ENCODE data around the gene HIP1R. TPM values are rescaled to one million over a fixed set of nuclear protein-coding genes. Genes with fewer than 3 reads are reported as not detected.
"Not testable (repeated sequence)": the region's sequence is repeated elsewhere in the genome, so short reads cannot be mapped to it uniquely, and the experiment has no call there.

The HIP1R gene
- total and polyA plus RNA-seq, 5 donors = 25.0 to 48.7 (median 34.9) TPM

DNA sequence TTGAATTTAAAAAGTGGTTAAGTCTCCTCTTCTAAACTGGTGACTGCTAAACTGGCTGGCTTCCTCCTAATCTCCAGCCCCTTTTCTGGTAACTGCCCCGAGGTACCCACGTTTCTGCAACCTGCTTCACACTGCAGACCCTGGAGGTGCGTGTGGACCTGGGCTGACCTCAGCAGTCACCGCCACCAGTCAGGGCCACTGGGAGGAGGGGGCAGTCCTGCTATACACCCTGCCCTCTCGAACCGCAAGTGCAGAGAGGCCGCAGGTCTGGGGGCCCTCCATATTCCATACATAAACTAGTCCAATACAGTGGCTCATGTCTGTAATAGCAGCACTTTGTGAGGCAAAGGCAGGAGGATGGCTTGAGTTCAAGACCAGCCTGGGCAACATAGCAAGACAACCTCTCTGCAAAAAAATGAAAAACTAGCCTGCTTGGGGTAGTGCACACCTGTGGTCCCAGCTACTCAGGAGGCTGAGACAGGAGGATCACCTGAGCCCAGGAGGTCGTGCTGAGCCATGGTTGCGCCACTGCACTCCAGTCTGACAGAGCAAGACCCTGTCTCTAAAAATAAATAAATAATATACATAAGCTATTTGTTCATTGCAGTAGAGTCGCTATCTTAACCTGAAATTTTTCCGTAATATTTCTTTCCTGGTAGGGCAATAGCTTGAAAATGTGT, 35.0 kb downstream of the HIP1R start:
- no peaks in the 10 kb centered on the region for H3K27me3 ChIP-seq (ENCODE audit: control insufficient read depth, insufficient read depth)
- H3K9me3 ChIP-seq (ENCODE audit: control insufficient read depth, low read length) = no peaks in the 10 kb centered on the region
- no peak overlapping the region for H3K27ac ChIP-seq (ENCODE audit: low read length)
- H3K4me1 ChIP-seq (ENCODE audit: control insufficient read depth, insufficient read depth, low read length) = peaks cover 23% of the 10 kb centered on the region
- H3K4me3 ChIP-seq (ENCODE audit: low read length) = no peak overlapping the region
- ATAC-seq (no peak), DNase-seq (peak in 1 of 3 donors; percentile 41)
- intact Hi-C loops (cut with DNase I) = no loop called here
- 85% methylated on average over 11 of the region's 11 CpGs for WGBS

- 14% methylated on average over 15 of the region's 15 CpGs for WGBS
- peak overlapping the region; percentile 50 for H3K4me3 ChIP-seq (ENCODE audit: low read length)
- intact Hi-C loops (cut with DNase I) = no loop called here
Measured at GRCh38 chr12:122870867-122871664, 35.8 kb downstream of the HIP1R start.

GRCh38 chr12:122871851-122872780, 36.9 kb downstream of the HIP1R start:
- WGBS = 22% methylated on average over 23 of the region's 23 CpGs
- DNase-seq (peak; percentile 66 to 79 (median 78)), ATAC-seq (peak; percentile 61 to 84)
- Histone ChIP-seq H3K4me3 (ENCODE audit: low read length) (peak overlapping the region; percentile 50), H3K9me3 (ENCODE audit: control insufficient read depth, low read length) (no peaks in the 10 kb centered on the region), H3K27ac (ENCODE audit: low read length) (peak overlapping the region; percentile 85), H3K4me1 (ENCODE audit: control insufficient read depth, insufficient read depth, low read length) (peaks cover 23% of the 10 kb centered on the region), H3K27me3 (ENCODE audit: control insufficient read depth, insufficient read depth) (no peaks in the 10 kb centered on the region)
- intact Hi-C loops (cut with DNase I) = no loop called here

More at GRCh38 chr12:122870867-122871664, 35.8 kb downstream of the HIP1R start:
- Histone ChIP-seq H3K27ac (ENCODE audit: low read length) (peak overlapping the region; percentile 85), H3K9me3 (ENCODE audit: control insufficient read depth, low read length) (no peaks in the 10 kb centered on the region), H3K27me3 (ENCODE audit: control insufficient read depth, insufficient read depth) (no peaks in the 10 kb centered on the region), H3K4me1 (ENCODE audit: control insufficient read depth, insufficient read depth, low read length) (peaks cover 23% of the 10 kb centered on the region)
- peak in 1 of 2 donors; percentile 30 for ATAC-seq
- DNase-seq = peak in 2 of 3 donors; percentile 68 to 80

- peak overlapping the region; percentile 6 for H3K4me3 ChIP-seq (ENCODE audit: low read length)
- ATAC-seq (no peak), DNase-seq (peak in 1 of 3 donors; percentile 39)
- intact Hi-C loops (cut with DNase I) = no loop called here
- H3K9me3 ChIP-seq (ENCODE audit: control insufficient read depth, low read length) = no peaks in the 10 kb centered on the region
- 50% methylated on average over 12 of the region's 12 CpGs for WGBS
- H3K27ac ChIP-seq (ENCODE audit: low read length) = peak overlapping the region; percentile 83
- H3K27me3 ChIP-seq (ENCODE audit: control insufficient read depth, insufficient read depth) = no peaks in the 10 kb centered on the region
- H3K4me1 ChIP-seq (ENCODE audit: control insufficient read depth, insufficient read depth, low read length) = peaks cover 23% of the 10 kb centered on the region
Measured at GRCh38 chr12:122872815-122873361, 37.6 kb downstream of the HIP1R start.

GRCh38 chr12:122873540-122873939, 38.3 kb downstream of the HIP1R start:
- intact Hi-C loops (cut with DNase I) = no loop called here
- H3K27me3 ChIP-seq (ENCODE audit: control insufficient read depth, insufficient read depth) = no peaks in the 10 kb centered on the region
- peak overlapping the region; percentile 42 for H3K27ac ChIP-seq (ENCODE audit: low read length)
- peak in 1 of 3 donors; percentile 37 for DNase-seq
- H3K4me3 ChIP-seq (ENCODE audit: low read length) = no peak overlapping the region
- no peaks in the 10 kb centered on the region for H3K9me3 ChIP-seq (ENCODE audit: control insufficient read depth, low read length)
- ATAC-seq = no peak
- H3K4me1 ChIP-seq (ENCODE audit: control insufficient read depth, insufficient read depth, low read length) = peaks cover 21% of the 10 kb centered on the region
- WGBS = 65% methylated on average over 4 of the region's 4 CpGs

DNA sequence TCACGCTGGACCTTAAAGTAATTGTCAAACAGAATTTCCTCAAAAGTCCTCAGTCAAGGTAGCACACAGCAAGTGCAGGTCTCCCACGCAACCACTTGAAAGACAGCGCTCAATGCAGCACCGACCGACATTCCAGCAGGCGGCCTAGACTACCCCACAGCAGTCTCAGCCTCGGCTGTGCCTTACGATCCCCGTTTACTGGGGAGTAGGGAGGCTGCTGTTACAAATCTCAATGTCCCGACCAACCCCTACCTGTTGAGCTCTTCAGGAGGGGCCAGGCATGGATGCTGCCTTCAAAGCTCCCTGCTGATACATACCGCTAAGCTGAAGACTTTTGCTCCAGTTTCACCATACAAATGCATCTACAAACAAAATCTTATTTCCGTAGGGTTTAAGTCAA, 38.8 kb downstream of the HIP1R start:
- DNase-seq (no peak), ATAC-seq (no peak)
- Histone ChIP-seq H3K4me3 (ENCODE audit: low read length) (no peak overlapping the region), H3K4me1 (ENCODE audit: control insufficient read depth, insufficient read depth, low read length) (peaks cover 25% of the 10 kb centered on the region), H3K27ac (ENCODE audit: low read length) (peak overlapping the region; percentile 32), H3K27me3 (ENCODE audit: control insufficient read depth, insufficient read depth) (no peaks in the 10 kb centered on the region), H3K9me3 (ENCODE audit: control insufficient read depth, low read length) (no peaks in the 10 kb centered on the region)
- intact Hi-C loops (cut with DNase I) = no loop called here
- WGBS = 81% methylated on average over 12 of the region's 12 CpGs

DNA sequence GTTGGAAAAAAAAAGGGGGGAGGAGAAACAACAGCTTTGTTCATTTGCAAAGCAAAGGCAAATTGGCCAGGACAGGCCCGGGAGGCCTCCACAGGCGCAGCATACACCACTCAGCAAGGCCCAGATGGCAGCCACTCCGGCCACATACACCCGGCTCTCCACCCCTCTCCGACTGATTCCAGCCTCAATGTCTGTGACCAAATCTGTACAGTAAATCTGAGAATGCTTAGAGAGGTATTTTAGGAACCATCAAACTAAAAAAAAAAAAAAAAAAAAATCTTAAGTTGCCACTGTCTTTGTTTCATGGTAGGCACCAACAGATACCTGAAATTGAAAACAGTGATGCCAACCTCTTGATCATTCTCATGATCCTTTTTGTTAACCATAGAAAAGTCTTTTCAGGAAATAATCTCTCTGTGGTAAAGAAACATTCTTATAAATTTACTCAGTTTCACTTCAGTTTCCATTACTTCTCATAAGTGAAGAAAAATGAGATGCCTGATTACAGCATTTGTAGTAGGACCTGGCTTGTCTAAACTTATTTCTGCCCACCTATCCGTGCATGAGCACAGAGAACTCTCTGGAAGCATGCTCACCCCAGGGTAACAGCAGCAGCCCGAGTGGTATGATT, 40.4 kb downstream of the HIP1R start:
- Histone ChIP-seq H3K4me1 (ENCODE audit: control insufficient read depth, insufficient read depth, low read length) (peaks cover 36% of the 10 kb centered on the region), H3K9me3 (ENCODE audit: control insufficient read depth, low read length) (no peaks in the 10 kb centered on the region), H3K27ac (ENCODE audit: low read length) (no peak overlapping the region), H3K4me3 (ENCODE audit: low read length) (no peak overlapping the region), H3K27me3 (ENCODE audit: control insufficient read depth, insufficient read depth) (no peaks in the 10 kb centered on the region)
- intact Hi-C loops (cut with DNase I) = no loop called here
- ATAC-seq = no peak
- no peak for DNase-seq
- 64% methylated on average over 7 of the region's 7 CpGs for WGBS

DNA sequence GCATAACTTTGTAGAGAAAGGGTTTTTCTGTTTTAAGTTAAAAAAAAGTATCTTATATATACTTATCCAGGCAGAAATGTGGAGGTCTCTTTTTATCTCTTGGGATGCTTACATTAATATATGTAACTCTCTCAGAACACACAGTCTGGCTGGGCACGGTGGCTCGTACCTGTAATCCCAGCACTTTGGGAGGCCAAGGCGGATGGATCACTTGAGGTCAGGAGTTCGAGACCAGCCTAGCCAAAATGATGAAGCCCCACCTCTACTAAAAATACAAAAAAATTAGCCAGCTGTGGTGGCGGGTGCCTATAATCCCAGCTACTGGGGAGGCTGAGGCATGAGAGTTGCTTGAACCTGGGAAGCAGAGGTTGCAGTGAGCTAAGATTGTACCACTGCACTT, 41.0 kb downstream of the HIP1R start:
- ATAC-seq; intact Hi-C loops (cut with DNase I); H3K9me3 ChIP-seq (ENCODE audit: control insufficient read depth, low read length); H3K27ac ChIP-seq (ENCODE audit: low read length); H3K4me3 ChIP-seq (ENCODE audit: low read length); H3K27me3 ChIP-seq (ENCODE audit: control insufficient read depth, insufficient read depth); DNase-seq: not testable (repeated sequence)
- peaks cover 40% of the 10 kb centered on the region for H3K4me1 ChIP-seq (ENCODE audit: control insufficient read depth, insufficient read depth, low read length)
- WGBS = 88% methylated on average over 5 of the region's 5 CpGs

GRCh38 chr12:122876731-122877130, 41.5 kb downstream of the HIP1R start:
- DNase-seq (no peak), ATAC-seq (peak in 1 of 2 donors; percentile 22)
- Histone ChIP-seq H3K27ac (ENCODE audit: low read length) (peak overlapping the region; percentile 1), H3K4me3 (ENCODE audit: low read length) (no peak overlapping the region), H3K27me3 (ENCODE audit: control insufficient read depth, insufficient read depth) (no peaks in the 10 kb centered on the region), H3K9me3 (ENCODE audit: control insufficient read depth, low read length) (no peaks in the 10 kb centered on the region), H3K4me1 (ENCODE audit: control insufficient read depth, insufficient read depth, low read length) (peaks cover 40% of the 10 kb centered on the region)
- WGBS = 36% methylated on average over 3 of the region's 3 CpGs
- intact Hi-C loops (cut with DNase I) = no loop called here
